Suppressor macrophage (primary cell): ENCODE measurements around the gene PLAAT3.
"Not testable (repeated sequence)": the region's sequence is repeated elsewhere in the genome, so short reads cannot be mapped to it uniquely, and the experiment has no call there.

Experiments
- DNase-seq, 4 experiments: peaks; one replicate each; pipeline ENCODE4 v3.0.0-alpha.2; 2020 to 2022
- total RNA-seq, 17 experiments: gene quantifications; one replicate each; lab custom pipeline; 2026; ENCODE audit warnings: mixed read lengths in 6 of 17, inconsistent platforms in 3 of 17; lab: John Stamatoyannopoulos, UW

PLAAT3 gene
- total RNA-seq: 0 to 1.3 (median 0.28) reads per million in 17 experiments

- peak; percentile 23 to 72 (median 44) for DNase-seq
Observed at GRCh38 chr11:63614136-63614671, at the start of gene PLAAT3. PLAAT3 (minus strand) TSS chr11:63614433; CDS start chr11:63614014, 419 bp downstream.

- no peak for DNase-seq
Observed at GRCh38 chr11:63663809-63664208, 49.6 kb upstream of the PLAAT3 start.

GRCh38 chr11:63660972-63661371 lies 46.7 kb upstream of the PLAAT3 start:
- DNase-seq: no peak

- no peak for DNase-seq
Observed at GRCh38 chr11:63652671-63653070, 38.4 kb upstream of the PLAAT3 start.

- no peak for DNase-seq
Observed at GRCh38 chr11:63643205-63643604, 29.0 kb upstream of the PLAAT3 start.

- no peak for DNase-seq
Observed at GRCh38 chr11:63641727-63642126, 27.5 kb upstream of the PLAAT3 start.

- DNase-seq: peak in 2 of 4 experiments; percentile 30 to 51
Observed at GRCh38 chr11:63639199-63639832, 25.1 kb upstream of the PLAAT3 start.

- DNase-seq: not testable (repeated sequence)
Observed at GRCh38 chr11:63638436-63638835, 24.2 kb upstream of the PLAAT3 start.

- peak; percentile 72 to 84 (median 80) for DNase-seq
Observed at GRCh38 chr11:63635762-63636465, 21.7 kb upstream of the PLAAT3 start.

- DNase-seq: no peak
Observed at GRCh38 chr11:63629426-63629825, 15.2 kb upstream of the PLAAT3 start.

- DNase-seq: no peak
Observed at GRCh38 chr11:63623513-63624140, 9.4 kb upstream of the PLAAT3 start.

GRCh38 chr11:63622323-63622722 lies 8.1 kb upstream of the PLAAT3 start:
- DNase-seq: no peak

GRCh38 chr11:63621071-63621470 lies 6.8 kb upstream of the PLAAT3 start:
- DNase-seq: peak; percentile 74 to 92 (median 85)

- no peak for DNase-seq
Observed at GRCh38 chr11:63619967-63620366, 5.7 kb upstream of the PLAAT3 start.

- DNase-seq: peak in 2 of 4 experiments; percentile 54 to 63
Observed at GRCh38 chr11:63617686-63618085, 3.5 kb upstream of the PLAAT3 start.

GRCh38 chr11:63616953-63617352 lies 2.7 kb upstream of the PLAAT3 start:
- DNase-seq: no peak

GRCh38 chr11:63613517-63614135 lies 607 bp downstream of the PLAAT3 start:
- DNase-seq: no peak

GRCh38 chr11:63612181-63612580 lies 2.1 kb downstream of the PLAAT3 start:
- no peak for DNase-seq

- no peak for DNase-seq
Observed at GRCh38 chr11:63611395-63611747, 2.9 kb downstream of the PLAAT3 start.

GRCh38 chr11:63610604-63611394 lies 3.4 kb downstream of the PLAAT3 start:
- peak; percentile 19 to 51 (median 32) for DNase-seq

- DNase-seq: no peak
Observed at GRCh38 chr11:63609971-63610580, 4.2 kb downstream of the PLAAT3 start.

GRCh38 chr11:63609536-63609935 lies 4.7 kb downstream of the PLAAT3 start:
- no peak for DNase-seq
